GM21786 (cell line): ENCODE results near the gene DNAJB4.
"Not testable (repeated sequence)": the region's sequence is repeated elsewhere in the genome, so short reads cannot be mapped to it uniquely, and the experiment has no call there.

ENCODE experiments used
- ATAC-seq: cut with Tn5 transposase; IDR thresholded peaks from one replicate; pipeline ENCODE4 v1.9.1; 2021; ENCODE audit not compliant: unreplicated experiment

The DNAJB4 gene

GRCh38 chr1:78061825-78062523 is 57.2 kb downstream of the DNAJB4 start:
- ATAC-seq, result no peak

GRCh38 chr1:78064886-78065285 is 60.1 kb downstream of the DNAJB4 start:
- not testable (repeated sequence) for ATAC-seq
